ENCODE results near the gene GRB7.
"Not testable (repeated sequence)": the region's sequence is repeated elsewhere in the genome, so short reads cannot be mapped to it uniquely, and the experiment has no call there.

GRB7 gene

DNA sequence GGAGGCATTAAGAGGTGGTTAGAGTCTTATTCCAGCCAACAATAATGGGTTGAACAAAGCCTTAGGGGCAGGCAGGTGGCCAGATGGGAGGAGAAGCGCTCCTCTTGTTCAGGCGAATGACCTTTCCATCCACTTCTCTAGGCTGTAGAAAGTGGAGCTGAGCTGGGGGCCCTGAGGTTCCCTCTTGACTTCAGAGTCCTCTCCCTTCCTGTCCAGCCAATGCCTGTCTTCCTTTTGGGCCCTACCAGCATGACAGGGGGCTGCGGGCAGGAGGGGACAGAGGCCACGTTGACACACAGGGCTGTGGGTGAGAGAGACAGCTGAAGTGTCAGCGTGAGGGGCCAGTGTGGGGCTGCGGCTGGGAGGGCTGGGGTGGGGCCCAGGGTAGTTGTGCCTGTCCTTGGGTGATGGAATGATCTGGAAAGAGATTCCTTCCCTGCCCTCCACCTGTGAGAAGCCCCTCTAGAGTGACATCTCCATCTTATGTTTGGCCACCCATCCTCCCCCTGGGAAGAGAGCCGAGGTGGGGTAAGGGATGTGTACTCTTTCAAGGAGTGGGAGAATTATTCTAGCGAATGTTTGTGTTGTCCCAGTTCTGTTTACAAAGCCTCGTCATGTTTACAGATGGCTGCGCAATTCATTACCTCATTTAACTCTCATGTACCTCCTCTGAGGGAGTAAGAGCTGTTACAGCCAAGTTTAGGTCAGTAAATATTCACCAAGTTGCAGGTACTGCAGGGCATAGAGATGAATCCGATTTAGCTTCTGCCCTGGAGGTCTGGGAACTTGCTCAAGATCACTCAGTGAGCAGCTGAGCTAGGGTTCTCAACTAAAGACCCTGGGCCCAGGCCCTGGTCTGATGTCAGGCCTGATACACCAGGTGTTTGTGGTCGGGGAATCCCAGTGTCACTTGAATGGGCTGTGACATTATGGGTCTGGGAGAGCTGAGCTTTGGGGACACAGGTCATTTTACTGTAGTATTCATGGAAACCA lies 34.5 kb upstream of the GRB7 start:
- Mint-ChIP-seq H3K27me3 (peaks cover 37% of the 10 kb centered on the region), H3K36me3 (ENCODE audit: insufficient read depth) (no peaks in the 10 kb centered on the region), H3K4me3 (no peak overlapping the region), H3K9me3 (no peaks in the 10 kb centered on the region), H3K4me1 (peaks cover 15% of the 10 kb centered on the region), H3K27ac (ENCODE audit: low read depth) (no peak overlapping the region)
- ATAC-seq (replicated peaks; ENCODE audit: extremely low read depth, poor library complexity, severe bottlenecking) (no peak), DNase-seq (ENCODE audit: low spot score in 2 of 2) (no peak)

DNA sequence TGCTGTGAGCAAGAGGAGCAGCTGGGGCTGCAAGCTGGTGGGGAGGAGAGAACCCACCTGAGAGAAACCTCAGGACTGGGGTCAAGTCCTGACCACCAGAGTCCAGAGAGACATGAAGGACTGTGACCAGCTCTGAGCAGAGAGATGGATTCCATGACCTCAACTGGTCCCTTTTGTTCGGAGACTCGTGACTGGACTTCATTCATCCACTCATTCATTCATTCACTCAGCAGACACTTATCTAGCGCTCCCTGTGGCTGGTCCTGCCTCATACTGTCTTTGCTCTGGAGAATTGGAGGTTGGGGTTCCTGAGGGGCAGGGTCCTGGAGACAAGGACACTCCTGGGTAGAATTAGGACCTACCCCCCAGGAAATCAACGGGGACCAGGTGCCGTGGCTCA lies 33.8 kb upstream of the GRB7 start:
- DNase-seq (ENCODE audit: low spot score in 2 of 2) (no peak), ATAC-seq (replicated peaks; ENCODE audit: extremely low read depth, poor library complexity, severe bottlenecking) (no peak)
- Mint-ChIP-seq H3K9me3 (no peaks in the 10 kb centered on the region), H3K36me3 (ENCODE audit: insufficient read depth) (no peaks in the 10 kb centered on the region), H3K4me1 (peaks cover 15% of the 10 kb centered on the region), H3K27ac (ENCODE audit: low read depth) (no peak overlapping the region), H3K27me3 (peaks cover 31% of the 10 kb centered on the region), H3K4me3 (no peak overlapping the region)

DNA sequence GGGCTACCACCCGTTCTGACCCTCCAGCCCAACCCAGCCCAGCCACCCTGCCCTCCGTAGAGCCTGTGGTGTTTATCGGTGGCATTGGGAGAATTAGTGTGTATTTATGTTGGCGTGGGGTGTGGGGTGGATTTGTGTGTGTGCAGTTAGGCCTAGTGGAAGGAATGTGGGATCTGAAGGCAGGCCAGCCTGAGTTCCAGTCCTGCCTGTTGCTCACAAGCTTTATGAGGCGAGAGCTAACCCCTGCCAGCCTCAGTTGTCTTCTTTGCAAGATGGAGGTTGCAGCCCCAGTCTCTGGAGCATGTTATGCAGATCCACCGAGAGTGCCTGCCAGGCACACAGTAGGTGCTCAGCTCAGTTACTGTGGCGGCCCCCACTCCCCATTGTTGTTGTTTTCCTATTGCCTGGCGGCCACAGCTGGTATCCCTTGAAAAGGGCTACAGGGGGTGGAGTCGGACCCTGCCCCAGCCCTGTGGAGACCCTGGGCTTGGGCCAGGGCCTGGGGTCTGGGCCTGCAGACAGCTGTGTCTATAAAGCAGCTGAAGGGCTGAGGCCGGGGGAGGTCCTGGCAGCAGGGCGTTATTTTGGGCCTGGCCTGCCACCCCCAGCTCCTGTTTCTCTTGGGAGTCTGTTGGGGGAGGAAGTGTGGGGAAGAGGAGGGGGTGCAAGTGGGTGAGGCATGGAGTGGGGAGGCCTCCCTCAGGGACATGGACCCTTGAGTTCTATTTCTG lies 32.8 kb upstream of the GRB7 start:
- ATAC-seq (replicated peaks; ENCODE audit: extremely low read depth, poor library complexity, severe bottlenecking): no peak
- Mint-ChIP-seq H3K36me3 (ENCODE audit: insufficient read depth) (no peaks in the 10 kb centered on the region), H3K9me3 (no peaks in the 10 kb centered on the region), H3K4me1 (peaks cover 14% of the 10 kb centered on the region), H3K27ac (ENCODE audit: low read depth) (no peak overlapping the region), H3K4me3 (no peak overlapping the region), H3K27me3 (peaks cover 20% of the 10 kb centered on the region)
- DNase-seq (ENCODE audit: low spot score in 2 of 2): no peak

DNA sequence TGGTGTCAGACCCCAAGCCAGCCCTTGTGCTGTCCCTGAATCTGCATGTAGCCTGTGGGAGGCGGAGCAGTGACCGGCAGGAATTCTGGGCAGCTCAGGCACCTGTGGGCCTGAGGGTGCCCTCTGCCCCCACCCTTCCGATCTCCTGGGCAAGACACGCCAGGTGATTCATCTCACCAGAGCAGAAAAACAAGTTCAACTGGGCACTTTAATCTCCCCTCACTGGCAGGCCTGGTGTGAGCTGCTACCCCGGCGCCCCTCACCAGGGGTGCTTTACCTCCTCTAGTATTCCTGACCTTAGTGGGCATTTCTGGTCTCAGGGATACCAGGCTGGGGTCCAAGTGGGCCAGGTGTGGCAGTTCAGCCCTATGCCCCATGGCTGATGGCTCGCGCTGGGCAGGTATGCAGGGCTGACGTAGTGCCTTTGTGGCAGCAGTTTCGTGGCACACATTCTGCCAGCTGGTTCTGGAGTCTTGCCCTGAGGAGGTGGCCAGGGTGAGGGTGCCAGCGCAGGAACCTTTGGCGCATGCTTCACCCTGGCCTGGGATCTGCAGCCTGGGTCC lies 31.9 kb upstream of the GRB7 start:
- Mint-ChIP-seq H3K36me3 (ENCODE audit: insufficient read depth) (no peaks in the 10 kb centered on the region), H3K27ac (ENCODE audit: low read depth) (no peak overlapping the region), H3K9me3 (no peaks in the 10 kb centered on the region), H3K4me3 (no peak overlapping the region), H3K27me3 (peaks cover 12% of the 10 kb centered on the region), H3K4me1 (peaks cover 14% of the 10 kb centered on the region)
- DNase-seq (ENCODE audit: low spot score in 2 of 2): no peak
- no peak for ATAC-seq (replicated peaks; ENCODE audit: extremely low read depth, poor library complexity, severe bottlenecking)

DNA sequence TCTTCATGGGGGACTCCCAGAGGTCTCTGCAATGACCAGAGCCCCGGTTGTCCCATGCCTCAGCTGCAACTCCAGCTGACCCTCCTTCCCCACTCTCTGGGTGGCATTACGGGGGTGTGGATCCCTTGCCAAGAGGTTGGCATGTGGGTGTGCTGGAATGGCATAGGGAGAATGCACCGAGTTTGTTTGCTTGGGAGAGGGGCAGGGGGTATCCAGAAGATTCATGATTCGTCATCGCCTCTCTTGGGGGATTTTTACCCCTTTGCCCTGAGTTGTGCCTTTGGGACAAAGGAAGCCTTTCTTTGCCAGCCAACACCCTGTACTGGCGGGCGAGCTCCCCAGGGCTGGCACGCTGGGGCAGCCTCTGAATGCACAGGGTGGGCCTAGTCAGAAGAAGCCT lies 31.4 kb upstream of the GRB7 start:
- Mint-ChIP-seq H3K4me3 (no peak overlapping the region), H3K9me3 (no peaks in the 10 kb centered on the region), H3K27ac (ENCODE audit: low read depth) (no peak overlapping the region), H3K27me3 (peaks cover 7% of the 10 kb centered on the region), H3K36me3 (ENCODE audit: insufficient read depth) (no peaks in the 10 kb centered on the region), H3K4me1 (peaks cover 14% of the 10 kb centered on the region)
- ATAC-seq (replicated peaks; ENCODE audit: extremely low read depth, poor library complexity, severe bottlenecking): no peak
- DNase-seq (ENCODE audit: low spot score in 2 of 2): no peak

DNA sequence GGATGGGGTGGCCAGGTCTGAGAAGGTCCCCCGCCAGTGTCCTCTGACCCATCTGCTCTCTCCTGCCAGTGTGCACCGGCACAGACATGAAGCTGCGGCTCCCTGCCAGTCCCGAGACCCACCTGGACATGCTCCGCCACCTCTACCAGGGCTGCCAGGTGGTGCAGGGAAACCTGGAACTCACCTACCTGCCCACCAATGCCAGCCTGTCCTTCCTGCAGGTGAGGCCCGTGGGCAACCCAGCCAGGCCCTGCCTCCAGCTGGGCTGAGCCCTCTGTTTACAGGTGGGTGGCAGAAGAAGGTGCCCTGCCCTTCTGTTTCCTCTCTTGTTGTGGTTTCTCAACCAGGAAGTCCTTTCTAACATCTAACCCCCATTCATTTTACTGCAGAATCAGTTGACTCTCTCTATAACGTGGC lies 30.8 kb upstream of the GRB7 start:
- H3K27ac Mint-ChIP-seq (ENCODE audit: low read depth): no peak overlapping the region
- ATAC-seq (replicated peaks; ENCODE audit: extremely low read depth, poor library complexity, severe bottlenecking) (no peak), DNase-seq (ENCODE audit: low spot score in 2 of 2) (no peak)
- no peaks in the 10 kb centered on the region for H3K36me3 Mint-ChIP-seq (ENCODE audit: insufficient read depth)
- peaks cover 1% of the 10 kb centered on the region for H3K27me3 Mint-ChIP-seq
- H3K4me3 Mint-ChIP-seq: peak overlapping the region; percentile 44
- H3K4me1 Mint-ChIP-seq: peaks cover 14% of the 10 kb centered on the region
- H3K9me3 Mint-ChIP-seq: no peaks in the 10 kb centered on the region

DNA sequence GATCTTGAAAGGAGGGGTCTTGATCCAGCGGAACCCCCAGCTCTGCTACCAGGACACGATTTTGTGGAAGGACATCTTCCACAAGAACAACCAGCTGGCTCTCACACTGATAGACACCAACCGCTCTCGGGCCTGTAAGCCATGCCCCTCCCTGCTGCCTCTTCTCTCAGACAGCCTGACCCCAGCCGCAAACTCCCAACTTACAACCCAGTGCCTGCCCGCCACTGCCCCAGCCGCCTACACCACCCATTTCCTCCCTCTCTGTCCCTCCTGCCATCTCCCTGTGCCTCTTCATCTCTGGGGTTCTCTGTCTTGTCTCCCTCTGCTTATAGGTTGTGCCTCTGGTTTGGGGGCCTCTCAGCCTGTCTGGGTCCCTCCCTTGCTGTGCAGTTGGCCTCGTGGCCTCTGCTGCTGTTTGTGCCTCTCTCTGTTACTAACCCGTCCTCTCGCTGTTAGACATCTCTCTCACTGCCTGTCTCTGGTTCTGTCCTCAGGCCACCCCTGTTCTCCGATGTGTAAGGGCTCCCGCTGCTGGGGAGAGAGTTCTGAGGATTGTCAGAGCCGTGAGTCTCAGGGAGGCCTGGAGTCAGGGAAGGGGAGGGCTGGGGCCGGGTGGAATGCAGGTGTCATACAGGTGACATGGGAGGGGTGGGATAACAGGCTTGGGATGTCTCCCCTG lies 28.3 kb upstream of the GRB7 start:
- Mint-ChIP-seq H3K4me1 (peaks cover 14% of the 10 kb centered on the region), H3K36me3 (ENCODE audit: insufficient read depth) (no peaks in the 10 kb centered on the region), H3K4me3 (no peak overlapping the region)

DNA sequence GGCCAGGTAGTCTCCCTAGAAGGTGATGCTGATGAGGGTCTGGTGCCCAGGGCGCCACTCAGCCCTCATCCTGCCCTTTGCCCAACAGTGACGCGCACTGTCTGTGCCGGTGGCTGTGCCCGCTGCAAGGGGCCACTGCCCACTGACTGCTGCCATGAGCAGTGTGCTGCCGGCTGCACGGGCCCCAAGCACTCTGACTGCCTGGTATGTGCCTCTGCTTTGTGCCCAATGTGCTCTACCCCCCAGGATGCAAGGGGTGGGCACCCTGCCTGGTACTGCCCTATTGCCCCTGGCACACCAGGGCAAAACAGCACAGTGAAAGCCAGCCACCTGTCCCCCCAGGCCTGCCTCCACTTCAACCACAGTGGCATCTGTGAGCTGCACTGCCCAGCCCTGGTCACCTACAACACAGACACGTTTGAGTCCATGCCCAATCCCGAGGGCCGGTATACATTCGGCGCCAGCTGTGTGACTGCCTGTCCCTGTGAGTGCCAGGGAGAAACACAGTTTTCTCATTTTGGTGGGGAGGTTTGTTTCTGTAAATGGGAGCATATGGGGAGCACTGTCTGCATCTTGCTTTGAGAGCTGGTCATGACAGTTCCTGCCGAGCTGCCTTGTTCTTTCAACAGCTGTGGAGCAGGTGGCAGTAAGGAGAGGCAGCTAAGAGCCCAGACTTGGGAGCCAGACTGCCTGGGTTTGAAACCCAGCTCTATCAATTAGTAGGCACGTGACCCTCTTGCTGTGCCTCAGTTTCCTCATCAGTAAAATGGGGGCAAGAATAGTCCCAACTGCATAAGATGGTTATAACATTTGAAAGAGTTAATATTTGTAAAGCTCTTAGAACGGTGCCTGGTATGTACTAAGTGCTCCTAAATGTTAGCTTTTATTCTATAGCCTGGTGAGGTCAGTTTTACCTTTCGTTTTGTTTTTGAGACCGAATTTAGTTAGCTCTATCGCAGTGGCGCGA lies 27.5 kb upstream of the GRB7 start:
- ATAC-seq (replicated peaks; ENCODE audit: extremely low read depth, poor library complexity, severe bottlenecking) (no peak), DNase-seq (ENCODE audit: low spot score in 2 of 2) (no peak)
- Mint-ChIP-seq H3K27ac (ENCODE audit: low read depth) (peak overlapping the region; percentile 68), H3K36me3 (ENCODE audit: insufficient read depth) (no peaks in the 10 kb centered on the region), H3K4me3 (no peak overlapping the region), H3K4me1 (peaks cover 14% of the 10 kb centered on the region), H3K9me3 (no peaks in the 10 kb centered on the region), H3K27me3 (no peaks in the 10 kb centered on the region)

More for the DNA sequence above, 28.3 kb upstream of the GRB7 start:
- ATAC-seq (replicated peaks; ENCODE audit: extremely low read depth, poor library complexity, severe bottlenecking) (no peak), DNase-seq (ENCODE audit: low spot score in 2 of 2) (no peak)
- H3K27me3 Mint-ChIP-seq: no peaks in the 10 kb centered on the region
- H3K9me3 Mint-ChIP-seq: no peaks in the 10 kb centered on the region
- peak overlapping the region; percentile 68 for H3K27ac Mint-ChIP-seq (ENCODE audit: low read depth)

DNA sequence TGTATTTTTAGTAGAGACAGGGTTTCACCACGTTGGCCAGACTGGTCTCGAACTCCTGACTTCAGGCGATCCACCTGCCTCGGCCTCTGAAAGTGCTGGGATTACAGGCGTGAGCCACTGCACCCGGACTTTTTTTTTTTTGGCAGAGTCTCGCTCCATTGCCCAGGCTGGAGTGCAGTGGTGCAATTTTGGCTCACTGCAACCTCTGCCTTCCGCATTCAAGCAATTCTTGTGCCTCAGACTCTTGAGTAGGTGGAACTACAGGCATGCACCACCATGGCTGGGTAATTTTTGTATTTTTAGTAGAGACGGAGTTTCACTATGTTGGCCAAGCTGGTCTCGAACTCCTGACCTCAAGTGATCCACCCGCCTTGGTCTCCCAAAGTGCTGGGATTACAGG lies 26.7 kb upstream of the GRB7 start:
- DNase-seq (ENCODE audit: low spot score in 2 of 2); H3K27me3 Mint-ChIP-seq; H3K27ac Mint-ChIP-seq (ENCODE audit: low read depth); ATAC-seq (replicated peaks; ENCODE audit: extremely low read depth, poor library complexity, severe bottlenecking); H3K4me3 Mint-ChIP-seq; H3K36me3 Mint-ChIP-seq (ENCODE audit: insufficient read depth); H3K9me3 Mint-ChIP-seq: not testable (repeated sequence)
- H3K4me1 Mint-ChIP-seq: peaks cover 14% of the 10 kb centered on the region

DNA sequence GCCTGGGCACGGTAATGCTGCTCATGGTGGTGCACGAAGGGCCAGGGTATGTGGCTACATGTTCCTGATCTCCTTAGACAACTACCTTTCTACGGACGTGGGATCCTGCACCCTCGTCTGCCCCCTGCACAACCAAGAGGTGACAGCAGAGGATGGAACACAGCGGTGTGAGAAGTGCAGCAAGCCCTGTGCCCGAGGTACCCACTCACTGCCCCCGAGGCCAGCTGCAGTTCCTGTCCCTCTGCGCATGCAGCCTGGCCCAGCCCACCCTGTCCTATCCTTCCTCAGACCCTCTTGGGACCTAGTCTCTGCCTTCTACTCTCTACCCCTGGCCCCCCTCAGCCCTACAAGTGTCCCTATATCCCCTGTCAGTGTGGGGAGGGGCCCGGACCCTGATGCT lies 25.9 kb upstream of the GRB7 start:
- peaks cover 12% of the 10 kb centered on the region for H3K4me1 Mint-ChIP-seq
- H3K36me3 Mint-ChIP-seq (ENCODE audit: insufficient read depth): no peaks in the 10 kb centered on the region
- ATAC-seq (replicated peaks; ENCODE audit: extremely low read depth, poor library complexity, severe bottlenecking) (no peak), DNase-seq (ENCODE audit: low spot score in 2 of 2) (no peak)
- no peak overlapping the region for H3K4me3 Mint-ChIP-seq
- H3K27me3 Mint-ChIP-seq: no peaks in the 10 kb centered on the region
- no peaks in the 10 kb centered on the region for H3K9me3 Mint-ChIP-seq
- H3K27ac Mint-ChIP-seq (ENCODE audit: low read depth): no peak overlapping the region

DNA sequence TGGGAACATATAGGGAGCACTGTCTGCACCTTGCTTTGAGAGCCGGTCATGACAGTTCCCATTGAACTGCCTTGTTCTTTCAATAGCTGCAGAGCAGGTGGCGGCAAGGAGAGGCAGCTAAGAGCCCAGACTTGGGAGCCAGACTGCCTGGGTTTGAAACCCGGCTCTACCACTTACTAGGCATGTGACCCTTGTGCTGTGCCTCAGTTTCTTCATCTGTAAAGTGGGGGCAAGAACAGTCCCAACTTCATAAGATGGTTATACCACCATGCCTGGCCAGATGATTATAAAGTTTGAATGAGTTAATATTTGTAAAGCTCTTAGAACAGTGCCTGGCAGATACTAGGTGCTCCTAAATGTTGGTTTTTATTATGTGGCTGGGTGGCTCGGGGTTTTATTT lies 23.5 kb upstream of the GRB7 start:
- Mint-ChIP-seq H3K4me3 (no peak overlapping the region), H3K9me3 (no peaks in the 10 kb centered on the region), H3K27me3 (no peaks in the 10 kb centered on the region), H3K4me1 (peaks cover 5% of the 10 kb centered on the region), H3K27ac (ENCODE audit: low read depth) (no peak overlapping the region), H3K36me3 (ENCODE audit: insufficient read depth) (no peaks in the 10 kb centered on the region)
- DNase-seq (ENCODE audit: low spot score in 2 of 2): no peak
- no peak for ATAC-seq (replicated peaks; ENCODE audit: extremely low read depth, poor library complexity, severe bottlenecking)

Measured in central memory CD8-positive, alpha-beta T cell (primary cell).